H7 (cell line): ENCODE measurements around the gene CHCHD3. TPM values are rescaled to one million over a fixed set of nuclear protein-coding genes. Genes with fewer than 3 reads are reported as not detected.

Experiments
- DNase-seq: peaks from one replicate; pipeline ENCODE4 v3.0.0; 2012
- H3K27me3 ChIP-seq: 2 replicates; pipeline ENCODE4 v1.6.0; 2011; ENCODE audit warnings: mild to moderate bottlenecking, low read length; ENCODE audit not compliant: control insufficient read depth, insufficient read depth
- H3K36me3 ChIP-seq: replicated peaks from 2 replicates; pipeline ENCODE4 v1.5.1; 2011; ENCODE audit warnings: low read length; ENCODE audit not compliant: control insufficient read depth, insufficient read depth
- H3K4me3 ChIP-seq: 2 replicates; pipeline ENCODE4 v1.5.1; 2011; ENCODE audit warnings: low read depth, mild to moderate bottlenecking, control low read depth, low read length, moderate library complexity; ENCODE audit not compliant: insufficient read depth
- total RNA-seq: library from RNA; depleted of rRNA; stranded (reverse); fragments of >200 nt; shearing (Covaris generic); gene quantifications from 2 replicates; pipeline ENCODE4 v1.2.3, GENCODE V29; 2014

Gene CHCHD3
- total RNA-seq, 1 experiment from 2014 or later = 121 TPM

DNA sequence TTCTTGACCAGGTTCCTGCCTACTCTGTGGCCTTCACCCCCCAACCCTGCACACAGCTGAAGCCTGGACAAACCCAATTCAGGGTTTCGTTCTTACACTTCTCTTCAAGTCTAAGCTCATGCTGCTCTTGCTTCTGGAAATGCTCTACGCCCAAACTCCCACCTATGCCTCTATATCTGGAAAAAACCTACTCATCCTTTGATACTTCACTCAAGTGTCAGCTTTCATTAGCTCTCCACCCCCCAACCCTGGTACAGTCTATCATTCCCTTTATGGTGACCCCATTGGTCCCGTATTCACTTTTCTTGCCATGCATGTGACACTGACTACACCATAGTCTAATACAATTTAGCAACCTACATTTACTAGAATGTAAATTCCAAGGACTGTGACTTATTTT is 284.7 kb downstream of the CHCHD3 start:
- Histone ChIP-seq H3K27me3 (no peaks in the 10 kb centered on the region), H3K4me3 (no peak overlapping the region), H3K36me3 (no peaks in the 10 kb centered on the region; the same call in 1 of the 2 replicates)
- no peak for DNase-seq

DNA sequence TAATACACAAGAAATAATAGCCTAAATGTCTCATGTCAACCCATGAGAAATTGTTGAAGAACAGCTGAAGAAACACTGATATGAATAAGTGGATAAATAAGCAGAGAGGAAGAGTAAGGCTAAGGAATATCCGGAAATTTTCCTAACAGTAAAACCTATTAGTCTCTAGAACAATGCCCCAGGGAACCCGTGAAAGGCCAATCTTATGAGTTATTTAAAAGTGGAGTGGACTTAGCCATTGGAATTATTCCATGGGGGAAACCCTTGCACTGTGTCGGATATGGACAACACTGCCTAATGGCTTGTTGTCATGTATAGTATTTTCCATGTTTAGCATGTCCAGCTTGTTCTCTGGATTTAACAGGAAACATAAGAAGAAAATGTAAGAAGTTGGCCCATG is 288.4 kb downstream of the CHCHD3 start:
- Histone ChIP-seq H3K4me3 (no peak overlapping the region), H3K27me3 (no peaks in the 10 kb centered on the region), H3K36me3 (no peaks in the 10 kb centered on the region; the same call in 1 of the 2 replicates)
- DNase-seq = no peak

DNA sequence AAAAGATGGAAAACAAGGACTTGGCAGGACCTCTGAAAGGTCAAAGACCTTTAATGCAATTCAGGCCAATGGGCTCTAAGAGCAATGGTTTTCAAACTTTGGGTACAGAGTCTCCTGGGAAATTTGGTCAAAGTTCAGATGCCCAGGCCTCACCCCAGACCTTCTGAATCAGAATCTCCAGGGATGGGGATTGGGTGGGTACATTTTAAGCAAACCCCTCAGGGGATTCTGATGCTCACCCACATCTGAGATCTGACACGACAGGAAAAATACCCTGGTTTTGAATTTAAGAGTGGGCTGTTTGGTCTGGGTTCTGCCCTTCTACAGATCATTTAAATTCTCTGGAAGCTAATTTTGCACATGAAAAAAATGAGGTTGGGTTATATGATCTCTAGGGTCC is 290.9 kb downstream of the CHCHD3 start:
- Histone ChIP-seq H3K4me3 (no peak overlapping the region), H3K27me3 (no peaks in the 10 kb centered on the region), H3K36me3 (no peaks in the 10 kb centered on the region; the same call in 1 of the 2 replicates)
- DNase-seq = no peak

GRCh38 chr7:132790104-132790503 is 291.8 kb downstream of the CHCHD3 start:
- no peaks in the 10 kb centered on the region for H3K27me3 ChIP-seq
- no peak overlapping the region for H3K4me3 ChIP-seq
- DNase-seq = no peak
- no peaks in the 10 kb centered on the region for H3K36me3 ChIP-seq

GRCh38 chr7:132789281-132789680 is 292.6 kb downstream of the CHCHD3 start:
- Histone ChIP-seq H3K36me3 (no peaks in the 10 kb centered on the region), H3K4me3 (no peak overlapping the region), H3K27me3 (no peaks in the 10 kb centered on the region)
- no peak for DNase-seq

GRCh38 chr7:132785870-132786269 is 296.0 kb downstream of the CHCHD3 start:
- no peaks in the 10 kb centered on the region for H3K27me3 ChIP-seq
- DNase-seq = no peak
- no peaks in the 10 kb centered on the region; the same call in 1 of the 2 replicates for H3K36me3 ChIP-seq
- H3K4me3 ChIP-seq = no peak overlapping the region

DNA sequence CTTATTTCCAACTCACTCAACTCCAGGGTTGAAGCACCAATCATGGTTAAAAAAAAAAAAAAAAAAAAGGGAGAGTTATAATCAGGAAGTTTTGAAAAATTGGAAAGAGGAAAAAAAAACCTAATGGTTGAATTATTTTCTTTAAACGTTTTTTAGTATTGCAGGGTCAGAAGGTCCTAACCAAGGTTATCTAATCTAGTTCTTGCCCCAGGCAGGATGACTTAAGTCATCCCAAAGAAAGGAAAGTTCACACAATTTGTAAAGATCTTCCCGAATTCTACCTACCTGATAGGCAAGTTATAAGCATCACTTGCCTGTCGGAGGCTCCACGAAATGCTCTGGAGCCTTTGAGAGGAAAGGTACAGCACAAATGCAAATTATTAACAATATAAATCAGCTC is 297.5 kb downstream of the CHCHD3 start:
- Histone ChIP-seq H3K4me3 (no peak overlapping the region), H3K27me3 (no peaks in the 10 kb centered on the region), H3K36me3 (no peaks in the 10 kb centered on the region; the same call in 1 of the 2 replicates)
- no peak for DNase-seq

DNA sequence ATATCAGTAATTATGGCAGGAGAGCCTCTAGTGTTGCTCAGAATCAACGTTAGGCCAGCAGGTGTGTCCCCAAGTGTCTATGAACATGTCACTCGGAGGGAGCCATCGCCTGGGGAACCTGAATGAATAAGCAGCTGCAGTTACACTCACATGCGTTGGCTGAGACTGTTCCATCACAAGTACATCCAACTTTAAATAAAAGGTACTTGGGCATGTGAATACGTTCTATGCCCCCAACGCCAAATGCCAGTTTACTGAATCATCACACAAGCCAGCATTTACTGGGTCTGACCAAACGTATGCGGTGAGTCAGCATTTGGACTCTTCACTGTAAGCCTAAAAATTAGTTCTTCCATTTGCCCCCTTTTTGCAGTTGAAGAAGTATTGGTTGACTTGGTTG is 298.1 kb downstream of the CHCHD3 start:
- no peak for DNase-seq
- no peaks in the 10 kb centered on the region; the same call in 1 of the 2 replicates for H3K36me3 ChIP-seq
- H3K4me3 ChIP-seq = no peak overlapping the region
- no peaks in the 10 kb centered on the region for H3K27me3 ChIP-seq

GRCh38 chr7:132782777-132783640 is 298.9 kb downstream of the CHCHD3 start:
- DNase-seq = no peak

DNA sequence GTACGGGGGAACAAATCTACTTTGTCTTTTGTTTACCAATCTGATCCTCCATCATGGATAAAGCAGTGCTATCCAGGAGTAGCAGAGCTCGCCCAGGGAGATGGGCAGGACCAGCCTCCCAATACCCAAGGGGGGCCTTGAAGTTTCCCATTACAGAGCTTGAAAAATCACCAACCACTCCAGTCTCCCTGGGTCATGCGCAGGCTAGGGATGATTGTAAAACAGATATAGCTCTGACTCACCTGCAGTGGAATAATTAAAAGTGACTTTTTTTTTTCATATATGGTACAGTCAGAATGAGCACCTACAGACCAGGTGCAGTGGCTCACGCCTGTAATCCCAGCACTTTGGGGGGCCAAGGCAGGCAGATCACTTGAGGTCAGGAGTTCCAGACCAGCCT is 301.1 kb downstream of the CHCHD3 start:
- no peak for DNase-seq
- Histone ChIP-seq H3K27me3 (no peaks in the 10 kb centered on the region), H3K36me3 (no peaks in the 10 kb centered on the region; the same call in 1 of the 2 replicates), H3K4me3 (no peak overlapping the region)

More at GRCh38 chr7:132782777-132783640, 298.9 kb downstream of the CHCHD3 start:
- Histone ChIP-seq H3K4me3 (no peak overlapping the region), H3K27me3 (no peaks in the 10 kb centered on the region), H3K36me3 (no peaks in the 10 kb centered on the region; the same call in 1 of the 2 replicates)

- H3K36me3 ChIP-seq = no peaks in the 10 kb centered on the region; the same call in 1 of the 2 replicates
- no peak for DNase-seq
- no peaks in the 10 kb centered on the region for H3K27me3 ChIP-seq
- no peak overlapping the region for H3K4me3 ChIP-seq
These were observed 302.7 kb downstream of the CHCHD3 start for GRCh38 chr7:132779164-132779563.

- no peaks in the 10 kb centered on the region for H3K27me3 ChIP-seq
- H3K36me3 ChIP-seq = no peaks in the 10 kb centered on the region; the same call in 1 of the 2 replicates
- no peak overlapping the region for H3K4me3 ChIP-seq
- DNase-seq = no peak
These were observed 303.1 kb downstream of the CHCHD3 start for GRCh38 chr7:132778761-132779160.

DNA sequence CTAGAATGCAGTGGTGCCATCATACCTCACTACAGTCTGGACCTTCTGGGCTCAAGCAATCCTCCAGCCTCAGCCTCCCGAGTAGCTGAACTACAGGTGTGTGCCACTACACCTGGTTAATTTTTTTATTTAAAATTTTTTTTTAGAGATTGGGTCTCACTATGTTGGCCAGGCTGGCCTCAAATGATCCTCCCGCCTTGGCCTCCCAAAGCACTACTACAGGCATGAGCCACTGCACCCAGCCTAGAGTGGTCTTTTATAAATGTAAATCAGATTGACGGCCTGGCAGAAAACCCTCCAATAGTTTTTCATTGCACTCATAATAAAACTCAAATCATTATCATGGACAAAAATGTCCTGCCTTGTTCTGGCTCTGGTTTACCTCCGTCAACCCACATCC is 303.9 kb downstream of the CHCHD3 start:
- DNase-seq = no peak
- H3K4me3 ChIP-seq = no peak overlapping the region
- H3K27me3 ChIP-seq = no peaks in the 10 kb centered on the region
- H3K36me3 ChIP-seq = no peaks in the 10 kb centered on the region

GRCh38 chr7:132777414-132777813 is 304.5 kb downstream of the CHCHD3 start:
- Histone ChIP-seq H3K36me3 (no peaks in the 10 kb centered on the region), H3K4me3 (no peak overlapping the region), H3K27me3 (no peaks in the 10 kb centered on the region)
- DNase-seq = no peak

- Histone ChIP-seq H3K4me3 (no peak overlapping the region), H3K27me3 (no peaks in the 10 kb centered on the region), H3K36me3 (no peaks in the 10 kb centered on the region)
- DNase-seq = no peak
These were observed 305.8 kb downstream of the CHCHD3 start for GRCh38 chr7:132776048-132776620.
